Central memory CD4-positive, alpha-beta T cell (primary cell): Measurements from ENCODE around the gene MYOF.
A peak's percentile ranks its signal among the peaks of the same experiment; 100 is the strongest.
"Not testable (repeated sequence)": the region's sequence is repeated elsewhere in the genome, so short reads cannot be mapped to it uniquely, and the experiment has no call there.

Source experiments
- DNase-seq: peaks from one replicate; pipeline ENCODE4 v3.0.0; 2022

MYOF gene

DNA sequence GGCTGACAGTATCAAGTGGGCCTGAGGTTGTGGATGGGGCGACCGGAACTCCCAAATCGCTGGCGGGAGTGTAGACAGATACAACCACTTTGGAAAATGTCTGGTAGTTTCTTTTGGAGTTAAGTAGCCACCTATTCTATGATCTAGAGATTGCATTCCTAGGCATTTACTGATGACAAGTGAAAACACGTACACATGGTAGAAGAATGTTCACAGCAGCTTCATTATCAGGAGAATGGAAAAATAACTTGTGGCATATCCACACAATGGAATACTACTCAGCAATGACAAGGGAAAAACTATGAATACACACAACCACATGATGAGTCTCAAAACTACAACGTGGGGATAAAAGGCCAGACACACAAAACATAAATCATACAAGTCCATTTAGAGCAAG is 146.0 kb downstream of the MYOF start:
- no peak for DNase-seq

DNA sequence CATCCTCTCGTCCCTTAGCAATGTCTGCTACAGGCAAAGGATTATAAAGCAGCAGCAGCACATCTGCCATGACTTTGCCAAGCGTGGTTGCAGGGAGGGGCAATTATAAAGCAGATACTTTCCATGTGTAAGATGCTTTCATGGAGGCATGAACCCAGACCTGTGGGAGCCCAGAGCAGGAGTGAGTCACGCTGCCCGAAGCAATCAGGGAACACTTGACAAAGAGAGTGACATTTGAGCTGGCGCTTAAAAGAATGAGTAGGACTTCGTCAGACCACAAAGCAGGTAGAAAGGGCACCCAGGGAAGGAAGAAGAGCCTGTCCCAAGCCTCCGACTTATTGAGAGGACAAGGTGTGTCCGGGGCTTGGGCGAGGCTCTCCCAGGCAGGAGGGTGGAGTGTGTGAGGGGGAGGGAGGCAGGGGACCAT is 147.2 kb downstream of the MYOF start:
- no peak for DNase-seq

DNA sequence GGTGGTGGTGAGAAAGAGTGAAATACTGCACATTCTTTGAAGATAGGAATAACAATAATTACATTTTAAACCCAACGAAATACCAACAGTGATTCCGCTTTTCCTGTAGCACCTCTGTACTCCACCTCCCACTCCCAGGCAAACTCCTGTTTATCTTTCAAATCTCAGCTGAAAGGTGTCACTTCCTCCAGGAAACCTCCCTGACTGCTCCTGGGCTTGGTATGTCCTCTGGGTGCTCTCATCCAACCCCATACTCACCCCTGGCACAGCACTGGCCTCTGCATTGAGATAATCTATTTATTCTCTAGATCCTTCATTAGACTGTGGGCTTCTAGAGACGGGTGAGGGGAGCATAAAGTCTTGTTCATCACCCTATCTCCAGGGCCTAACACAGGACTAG is 148.0 kb downstream of the MYOF start:
- no peak for DNase-seq

DNA sequence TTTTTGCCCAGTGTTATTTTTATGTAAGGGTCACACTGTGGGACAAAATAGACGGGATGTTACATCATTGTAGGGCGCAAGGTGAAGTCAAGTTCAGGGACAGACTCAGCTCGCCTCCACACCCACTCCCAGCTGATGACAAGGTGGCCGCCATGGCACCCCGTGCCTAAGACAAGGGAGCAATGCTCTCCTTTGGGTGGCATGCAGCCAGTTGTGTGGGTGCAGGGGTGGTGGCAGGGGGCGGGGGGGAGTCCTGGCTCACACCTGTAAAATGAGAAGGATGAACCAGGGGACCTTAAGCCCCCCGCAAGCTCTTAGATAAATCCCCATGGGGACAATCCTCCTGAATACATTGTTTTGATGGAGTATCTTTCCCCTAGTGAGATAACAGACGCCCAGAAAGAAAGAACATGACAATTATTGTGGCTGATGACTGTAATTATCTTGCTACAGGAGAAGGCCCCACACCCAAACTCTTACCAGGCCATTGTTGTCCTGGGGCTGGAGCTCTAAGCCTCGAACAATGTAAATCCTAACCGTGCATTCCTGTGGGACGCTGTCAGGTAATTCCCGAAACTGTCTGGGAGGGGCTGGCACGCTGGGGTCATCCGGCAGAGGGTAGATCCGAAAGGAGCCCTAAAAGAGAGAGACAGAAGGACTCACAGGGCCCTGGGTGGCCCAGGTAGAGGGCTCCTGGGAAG is 148.7 kb downstream of the MYOF start:
- DNase-seq = no peak

DNA sequence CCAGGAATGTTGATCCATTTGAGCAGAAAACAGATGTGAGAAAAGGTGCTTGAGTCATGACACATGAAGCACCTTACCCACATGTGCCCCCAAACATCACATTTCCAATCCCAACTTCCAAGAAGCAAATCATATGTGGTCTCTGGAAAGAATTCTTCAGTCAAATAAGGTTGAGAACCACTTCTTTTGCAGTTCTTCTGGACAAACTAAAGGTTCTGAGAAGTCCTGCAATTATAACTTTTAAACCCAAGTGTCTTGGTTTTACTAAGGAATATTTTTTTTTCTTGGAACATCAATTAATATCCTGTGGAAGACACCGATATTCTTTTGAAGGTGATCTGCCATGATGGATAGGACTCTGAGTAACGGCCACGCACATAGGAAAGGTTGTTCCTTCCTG is 151.3 kb downstream of the MYOF start:
- no peak for DNase-seq

DNA sequence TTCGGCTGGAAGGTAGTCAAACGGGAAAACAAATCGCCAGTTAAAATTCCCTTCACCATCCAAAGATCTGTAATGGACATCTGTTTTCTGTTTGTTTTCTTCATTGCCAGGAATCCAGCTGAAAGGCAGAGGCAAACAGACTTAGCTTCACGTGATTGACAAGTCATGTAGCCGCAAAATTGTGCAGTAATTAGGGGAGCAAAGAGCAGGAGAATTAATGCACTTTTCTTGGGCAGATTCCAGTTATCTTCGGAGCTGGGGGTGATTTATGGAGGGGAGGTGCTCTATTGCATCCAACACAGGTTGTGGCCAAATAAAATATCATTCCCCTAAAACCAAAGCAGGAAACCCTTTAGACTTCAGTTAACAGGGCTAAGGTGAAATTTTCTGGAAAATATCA is 162.2 kb downstream of the MYOF start:
- no peak for DNase-seq

DNA sequence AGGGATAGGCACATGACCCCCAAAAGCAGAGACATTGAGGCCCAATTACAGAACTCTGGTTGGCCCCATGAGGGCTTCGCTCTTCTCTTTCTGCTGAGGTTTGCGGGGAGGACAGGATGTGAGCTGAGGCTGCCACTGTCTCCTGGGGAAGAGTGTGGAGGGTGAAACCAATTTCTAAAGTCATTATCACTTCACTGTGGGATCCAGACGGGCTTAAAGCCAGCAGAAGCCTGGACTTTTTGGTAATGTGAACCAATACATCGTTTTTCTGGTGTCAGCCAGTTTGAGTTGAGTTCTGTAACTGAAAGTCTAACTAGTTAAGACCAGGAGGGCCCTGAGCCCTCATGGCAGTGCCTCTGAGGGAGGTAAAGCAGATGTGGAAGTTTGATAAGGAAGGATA is 163.0 kb downstream of the MYOF start:
- DNase-seq = no peak

DNA sequence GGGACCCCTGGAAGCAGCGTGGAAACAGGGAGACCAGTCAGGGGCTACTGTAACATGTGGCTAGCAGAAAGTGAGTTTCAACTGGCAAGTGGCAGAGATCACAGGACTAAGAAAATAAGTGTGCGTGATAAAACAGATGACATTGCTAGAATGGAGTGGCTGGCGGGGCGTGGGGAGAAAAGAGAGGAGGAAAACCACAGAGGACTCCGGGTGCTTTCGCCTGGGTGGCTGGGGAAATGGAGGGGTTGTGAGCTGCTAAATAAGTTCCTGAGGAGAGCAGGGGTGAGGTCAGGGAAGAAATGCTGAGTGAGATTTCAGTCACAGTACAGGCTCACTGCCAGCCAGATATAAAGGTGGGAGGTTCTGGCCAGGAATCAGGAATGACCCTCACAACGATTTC is 166.9 kb downstream of the MYOF start:
- no peak for DNase-seq

DNA sequence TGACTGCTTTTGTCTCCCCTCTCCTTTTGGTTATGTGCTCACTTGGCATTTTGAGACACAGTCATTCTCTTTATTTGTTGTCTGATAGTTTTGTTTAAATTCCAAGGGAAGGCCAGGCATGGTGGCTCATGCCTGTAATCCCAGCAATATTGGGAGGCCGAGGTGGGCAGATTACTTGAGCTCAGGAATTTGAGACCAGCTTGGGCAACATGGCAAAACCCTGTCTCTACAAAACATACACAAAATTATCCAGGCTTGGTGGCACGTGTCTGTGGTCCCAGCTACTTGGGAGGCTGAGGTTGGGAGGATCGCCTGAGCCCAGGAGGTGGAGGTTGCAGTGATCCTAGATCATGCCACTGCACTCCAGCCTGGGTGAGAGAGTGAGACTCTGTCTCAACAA is 167.5 kb downstream of the MYOF start:
- not testable (repeated sequence) for DNase-seq

DNA sequence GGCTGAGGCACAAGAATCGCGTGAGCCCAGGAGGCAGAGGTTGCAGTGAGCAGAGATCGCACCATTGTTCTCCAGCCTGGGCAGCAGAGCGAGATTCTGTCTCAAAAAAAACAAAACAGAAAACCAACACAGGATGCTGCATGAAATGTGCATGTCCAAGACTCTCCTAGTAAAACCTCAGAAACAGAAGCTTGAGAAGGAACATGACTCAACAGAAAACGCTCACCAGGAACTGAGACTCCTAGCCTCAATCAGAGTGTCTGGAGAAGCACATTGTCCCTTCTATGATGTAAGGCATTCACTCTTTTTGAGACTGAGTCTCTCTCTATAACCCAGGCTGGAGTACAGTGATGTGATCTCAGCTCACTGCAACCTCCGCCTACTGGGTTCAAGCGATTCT is 168.3 kb downstream of the MYOF start:
- no peak for DNase-seq

DNA sequence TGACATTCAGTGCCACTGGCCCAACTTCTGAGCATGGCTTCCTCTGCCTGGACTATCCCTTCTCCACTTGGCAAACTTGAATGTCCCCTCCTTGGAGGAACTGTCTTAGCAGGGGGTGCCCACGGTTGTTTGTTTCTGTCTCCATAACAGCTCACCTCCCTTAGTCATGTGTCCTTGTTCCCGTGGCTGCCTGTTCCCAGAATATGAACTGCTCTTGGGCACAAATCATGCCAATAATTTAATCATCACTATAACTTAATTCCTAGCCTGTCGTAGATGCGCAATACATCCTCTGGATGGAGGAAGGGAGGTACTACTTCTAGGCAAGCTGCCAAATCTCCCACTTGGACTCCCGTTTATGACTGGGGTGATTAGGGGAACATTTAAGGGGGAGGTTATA is 173.1 kb downstream of the MYOF start:
- no peak for DNase-seq

DNA sequence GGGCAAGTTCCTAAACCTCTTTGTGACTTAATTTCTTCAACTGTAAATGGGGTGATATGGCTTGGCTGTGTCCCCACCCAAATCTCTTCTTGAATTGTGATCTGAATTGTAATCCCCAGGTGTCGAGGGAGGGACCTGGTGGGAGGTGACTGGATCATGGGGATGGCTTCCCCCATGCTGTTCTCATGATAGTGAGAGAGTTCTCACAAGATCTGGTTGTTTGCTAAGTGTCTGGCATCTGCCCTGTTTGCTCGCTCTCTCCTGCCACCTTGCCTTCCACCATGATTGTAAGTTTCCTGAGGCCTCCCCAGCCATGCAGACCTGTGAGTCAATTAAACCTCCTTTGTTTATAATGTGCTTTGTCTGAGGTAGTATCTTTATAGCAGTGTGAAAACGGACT is 177.0 kb downstream of the MYOF start:
- DNase-seq = no peak

DNA sequence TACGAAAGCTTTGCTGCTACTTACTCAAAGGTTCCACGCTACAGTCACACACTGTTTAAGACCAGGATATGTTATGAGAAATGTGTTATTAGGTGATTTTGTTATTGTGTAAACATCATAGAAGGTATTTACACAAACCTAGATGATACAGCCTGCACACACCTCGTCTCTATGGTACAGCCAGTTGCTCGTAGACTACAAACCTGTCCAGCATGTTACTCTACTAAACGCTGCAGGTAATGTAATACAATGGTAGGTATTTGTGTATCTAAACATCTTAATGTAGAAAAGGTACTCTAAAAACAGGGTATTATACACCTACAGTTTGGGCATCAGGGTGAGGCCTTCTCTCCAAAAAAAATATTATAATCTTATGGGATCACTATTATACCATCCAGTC is 181.2 kb downstream of the MYOF start:
- no peak for DNase-seq

DNA sequence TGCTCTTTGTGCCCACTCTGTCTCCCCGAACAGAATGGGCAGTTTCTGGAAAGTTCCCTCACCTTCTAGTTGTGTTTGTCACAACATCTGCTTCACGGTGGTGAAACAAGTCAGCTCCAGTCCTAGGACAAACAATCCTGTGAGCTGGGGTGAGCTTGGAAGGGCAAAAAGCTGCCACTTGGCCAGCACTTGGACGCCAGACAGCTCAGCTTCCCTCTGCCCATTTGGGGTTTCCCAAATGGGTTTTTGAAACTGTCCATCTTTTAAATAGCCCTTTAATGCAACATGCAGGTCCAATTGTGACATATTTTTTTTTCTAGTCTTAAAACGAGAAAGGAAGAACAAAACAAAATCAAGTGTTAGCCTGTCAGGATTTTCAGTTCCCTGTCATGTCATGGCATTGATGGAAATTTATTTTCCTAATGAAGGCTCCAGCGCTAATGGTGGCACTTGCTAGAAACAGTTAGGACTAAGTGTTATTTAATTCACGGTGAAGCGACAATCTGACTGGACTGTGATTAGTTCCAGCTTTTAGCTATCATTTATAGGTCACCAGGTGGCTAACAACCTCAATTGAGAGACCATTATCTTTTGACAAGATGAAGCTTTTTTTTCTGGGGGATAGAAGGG is 181.7 kb downstream of the MYOF start:
- no peak for DNase-seq

DNA sequence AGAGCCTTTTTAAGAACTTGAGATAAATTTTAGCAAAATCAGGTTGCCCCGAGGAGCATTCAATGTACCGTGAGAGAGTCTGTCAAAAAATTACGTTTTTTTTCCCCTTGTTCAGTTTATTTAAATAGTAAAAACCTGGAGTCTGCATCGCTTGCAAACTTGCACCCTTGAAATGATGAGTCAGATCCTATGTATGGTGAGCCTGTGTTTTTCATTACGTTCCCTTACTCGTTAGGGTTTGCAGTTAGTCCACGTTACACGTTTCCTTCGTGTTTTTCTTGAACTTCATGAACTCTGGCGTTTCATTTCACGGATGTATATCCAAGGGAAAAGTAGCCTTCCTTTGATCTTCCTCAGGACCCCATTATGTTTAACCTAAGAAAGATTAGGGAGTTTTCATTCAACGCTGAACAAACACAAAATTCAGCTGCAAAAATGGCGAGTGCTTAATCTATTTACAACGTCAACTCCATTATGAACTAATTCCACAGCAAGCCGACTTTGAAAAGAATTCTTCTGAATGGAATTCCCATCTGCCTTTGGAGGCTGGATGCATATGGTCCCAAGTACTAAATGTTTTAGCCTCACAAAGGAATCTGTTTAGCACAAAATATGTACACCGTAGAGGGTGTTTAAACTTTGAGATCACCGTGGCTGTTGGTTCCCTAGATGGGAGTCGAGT is 182.4 kb downstream of the MYOF start:
- DNase-seq = no peak

DNA sequence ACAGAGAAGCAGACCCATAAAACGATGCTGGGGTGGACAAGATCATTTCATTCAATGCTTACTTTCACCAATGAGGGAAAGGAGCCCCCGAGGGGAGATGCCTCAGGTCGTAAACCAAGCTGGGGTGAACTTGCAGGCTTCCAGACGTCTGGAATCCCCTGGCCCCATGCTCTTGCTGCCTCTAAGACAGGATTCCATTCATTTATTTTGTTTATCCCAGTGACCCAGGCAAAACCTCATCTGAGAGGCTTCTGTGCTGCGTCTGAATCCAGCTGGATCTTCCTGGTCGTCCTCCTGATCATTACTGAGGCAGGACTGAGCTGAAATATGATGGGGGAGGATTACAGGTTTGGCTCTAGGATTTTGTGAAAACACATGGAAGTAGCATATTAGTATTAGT is 182.9 kb downstream of the MYOF start:
- no peak for DNase-seq

DNA sequence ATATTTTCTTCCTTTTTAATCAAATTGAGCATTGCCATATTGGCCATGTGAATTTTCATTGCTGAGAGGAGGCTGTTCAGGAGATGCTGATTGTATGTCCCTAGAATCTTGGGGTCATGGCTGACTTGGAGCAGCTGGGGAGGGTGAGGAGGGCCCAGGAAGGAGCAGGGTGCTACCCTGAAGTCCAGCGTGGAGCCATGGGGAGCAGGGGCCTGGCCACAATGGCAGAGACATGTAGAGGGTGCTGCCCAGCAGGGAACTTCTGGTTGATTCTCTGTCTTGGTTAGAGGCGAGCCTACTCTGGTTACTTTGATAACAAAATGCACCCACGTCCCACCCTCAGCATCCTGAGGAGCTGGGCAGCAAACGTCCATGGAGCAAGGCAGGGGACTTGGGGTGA is 186.0 kb downstream of the MYOF start:
- DNase-seq = no peak

DNA sequence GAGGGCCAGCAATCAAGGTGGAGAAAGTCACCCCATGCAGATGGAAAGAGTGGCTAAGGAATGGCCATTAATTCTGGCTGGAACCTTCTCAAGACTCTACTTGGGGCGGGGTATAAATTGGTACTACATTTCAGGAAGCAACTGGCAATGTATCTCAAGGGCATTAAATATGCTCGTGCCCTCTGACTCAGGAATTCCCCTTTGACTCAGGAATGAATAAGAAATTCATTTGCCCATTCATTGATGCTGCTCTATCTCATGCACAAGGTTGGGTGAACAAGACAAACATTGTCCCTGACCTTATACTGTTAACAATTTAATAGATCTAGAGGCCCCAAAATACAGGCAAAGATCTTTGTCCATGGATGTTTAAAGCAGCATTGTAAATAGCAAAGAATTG is 188.1 kb downstream of the MYOF start:
- DNase-seq = no peak

DNA sequence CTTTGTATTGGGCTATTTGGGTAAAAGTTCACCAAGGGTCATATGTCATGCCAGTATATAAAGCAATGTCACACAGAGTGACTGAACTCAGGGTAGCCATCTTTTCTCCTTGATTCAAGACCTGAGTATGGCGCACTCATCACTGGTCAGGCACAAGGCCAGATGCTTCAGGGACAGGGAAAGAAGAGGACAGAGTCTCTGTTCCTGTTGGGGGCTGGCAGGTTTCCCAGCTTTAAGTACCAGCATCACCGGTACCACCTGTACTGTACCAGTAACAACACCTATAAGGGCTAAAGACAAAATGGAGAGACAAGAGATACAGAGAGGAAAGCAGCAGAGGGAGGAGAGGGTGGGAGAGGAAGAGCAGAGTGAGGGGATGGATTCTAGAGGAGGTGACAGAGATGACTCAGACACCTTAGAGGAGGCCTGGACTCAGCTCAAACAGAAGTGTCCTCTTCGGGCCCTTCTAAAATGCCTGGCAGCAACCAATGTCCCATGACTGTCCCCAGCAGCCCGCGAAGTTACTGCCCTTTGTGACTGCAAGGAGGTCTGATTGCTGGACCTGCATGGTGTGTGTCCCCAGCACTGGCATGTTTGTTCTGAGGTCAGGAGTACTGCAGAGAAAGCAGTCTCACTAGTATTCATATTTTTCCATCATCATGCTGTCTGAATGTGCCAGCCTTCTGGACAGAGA is 191.3 kb downstream of the MYOF start:
- DNase-seq = no peak

DNA sequence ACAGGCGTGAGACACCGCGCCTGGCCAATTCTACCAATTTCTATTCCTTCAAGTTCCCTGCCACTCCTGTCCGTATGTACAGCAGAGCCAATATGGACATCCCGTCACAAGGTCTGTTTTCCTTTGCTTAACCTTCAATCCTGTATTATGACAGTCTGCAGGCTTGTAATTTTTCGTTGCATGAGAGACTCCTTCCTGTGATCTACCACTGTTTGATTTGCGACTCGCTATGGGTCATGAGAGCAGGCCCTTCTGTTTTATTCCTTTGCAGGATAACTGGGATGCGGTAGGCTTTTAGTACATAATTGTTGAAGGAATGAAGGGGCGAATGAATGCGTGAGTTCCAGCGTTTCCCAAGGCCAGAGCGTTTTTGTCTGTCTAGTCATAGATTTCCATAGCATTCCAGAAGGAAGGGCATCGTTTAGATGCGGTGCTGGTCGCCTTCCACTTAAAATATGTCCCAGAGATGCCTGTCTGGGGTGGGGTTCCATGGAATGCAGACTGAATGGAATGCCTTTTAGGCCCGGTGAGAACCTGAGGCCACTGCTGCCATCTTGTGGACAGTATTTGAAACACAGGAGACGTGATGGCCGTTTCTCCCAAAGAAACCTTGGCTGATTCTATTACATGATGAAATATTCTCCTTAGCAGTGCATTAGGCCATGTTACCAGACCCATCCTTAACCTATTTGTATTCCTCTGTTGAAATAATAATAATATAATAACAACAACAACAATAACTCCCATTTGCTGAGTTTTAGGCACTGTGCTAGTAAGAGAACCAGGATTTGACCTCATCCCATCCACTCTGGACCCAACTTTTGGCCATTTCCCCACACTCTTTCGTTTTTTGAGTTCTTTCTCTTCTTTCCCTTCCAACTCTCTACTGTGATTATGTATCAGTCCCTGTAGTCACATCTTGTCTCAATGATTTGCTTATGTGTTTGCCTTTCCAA is 193.2 kb downstream of the MYOF start:
- peak; percentile 27 for DNase-seq

DNA sequence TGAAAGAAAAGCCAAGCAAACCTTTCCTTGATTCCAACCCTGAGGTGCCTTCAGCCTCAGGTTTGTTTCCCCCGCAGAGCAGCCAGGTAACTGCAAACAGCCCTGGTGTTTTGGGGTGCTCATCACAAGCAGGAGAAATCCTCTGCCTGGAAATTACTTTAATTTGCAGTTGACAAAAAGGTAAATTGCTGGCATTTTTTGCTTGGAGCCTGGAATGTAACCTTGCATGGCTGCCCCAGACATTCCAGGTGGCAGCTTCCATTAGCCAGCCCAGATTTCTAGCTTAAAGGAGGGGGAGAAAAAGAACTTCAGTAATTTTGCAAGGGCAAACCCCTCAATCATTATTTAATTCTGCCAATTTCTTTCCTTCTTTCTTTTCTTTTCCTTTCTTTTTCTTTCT is 194.4 kb downstream of the MYOF start:
- no peak for DNase-seq

DNA sequence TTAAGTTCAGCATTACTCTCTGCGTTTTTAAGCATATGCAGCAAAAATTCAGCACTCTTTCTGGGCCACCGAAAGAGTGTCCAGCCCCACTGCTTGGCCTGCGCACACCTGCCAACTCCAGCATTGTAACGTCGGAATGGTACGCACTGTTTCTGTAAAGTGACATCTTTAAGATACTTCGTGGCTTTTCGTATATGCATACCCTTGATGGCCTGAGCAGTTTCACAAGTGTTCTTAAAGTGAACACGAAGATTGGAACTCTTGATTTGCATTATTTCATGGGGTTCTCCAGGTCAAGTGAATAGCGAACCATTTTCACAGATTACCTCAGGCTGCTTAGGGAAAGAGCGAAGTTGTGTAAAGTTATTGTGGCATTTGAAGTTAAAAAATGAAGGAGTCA is 197.9 kb downstream of the MYOF start:
- DNase-seq = not testable (repeated sequence)

DNA sequence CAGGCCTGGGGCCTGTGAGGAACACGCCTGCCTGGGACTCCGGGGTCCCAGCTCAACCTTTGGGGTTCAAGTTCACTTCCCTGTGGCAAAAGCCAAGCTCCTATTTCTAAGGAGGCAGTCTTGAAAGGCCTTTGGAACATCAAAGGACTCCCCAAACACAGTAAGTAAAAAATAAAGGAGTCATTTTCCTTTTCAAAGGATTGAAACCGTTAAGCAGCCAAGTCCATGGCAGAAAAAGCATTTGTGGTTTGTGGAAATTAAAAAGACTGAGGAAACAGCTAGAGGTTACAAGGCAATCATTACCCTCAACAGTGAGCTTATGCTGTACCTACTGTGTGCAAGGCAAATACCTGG is 200.8 kb downstream of the MYOF start:
- no peak for DNase-seq
